GM21528 (cell line): Measurements from ENCODE around the gene JPT2.
"Not testable (repeated sequence)": the region's sequence is repeated elsewhere in the genome, so short reads cannot be mapped to it uniquely, and the experiment has no call there.

Experiments used
- ATAC-seq: cut with Tn5 transposase; IDR thresholded peaks from one replicate; pipeline ENCODE4 v1.9.1; 2021; ENCODE audit warnings: mild to moderate bottlenecking, moderate library complexity; ENCODE audit not compliant: unreplicated experiment, low FRiP score

The JPT2 gene

GRCh38 chr16:1727651-1728624 lies 49.9 kb downstream of the JPT2 start:
- no peak for ATAC-seq

- ATAC-seq, result no peak
Observed at GRCh38 chr16:1729026-1729425, 50.9 kb downstream of the JPT2 start.

- no peak for ATAC-seq
Observed at GRCh38 chr16:1729445-1729844, 51.4 kb downstream of the JPT2 start.

- ATAC-seq, result no peak
Observed at GRCh38 chr16:1731073-1731472, 53.0 kb downstream of the JPT2 start.

- ATAC-seq, result no peak
Observed at GRCh38 chr16:1731603-1732002, 53.5 kb downstream of the JPT2 start.

GRCh38 chr16:1732071-1732470 lies 54.0 kb downstream of the JPT2 start:
- no peak for ATAC-seq

- ATAC-seq, result not testable (repeated sequence)
Observed at GRCh38 chr16:1732551-1732987, 54.5 kb downstream of the JPT2 start.

- ATAC-seq, result no peak
Observed at GRCh38 chr16:1734123-1734522, 56.0 kb downstream of the JPT2 start.

- no peak for ATAC-seq
Observed at GRCh38 chr16:1734816-1735215, 56.7 kb downstream of the JPT2 start.

- no peak for ATAC-seq
Observed at GRCh38 chr16:1740234-1740633, 62.2 kb downstream of the JPT2 start.

GRCh38 chr16:1740781-1741490 lies 62.9 kb downstream of the JPT2 start:
- no peak for ATAC-seq

- no peak for ATAC-seq
Observed at GRCh38 chr16:1741553-1742165, 63.6 kb downstream of the JPT2 start.

GRCh38 chr16:1743376-1744337 lies 65.6 kb downstream of the JPT2 start:
- no peak for ATAC-seq

- no peak for ATAC-seq
Observed at GRCh38 chr16:1744338-1744840, 66.3 kb downstream of the JPT2 start.

- no peak for ATAC-seq
Observed at GRCh38 chr16:1745181-1745899, 67.3 kb downstream of the JPT2 start.

GRCh38 chr16:1745900-1746692 lies 68.0 kb downstream of the JPT2 start:
- no peak for ATAC-seq

GRCh38 chr16:1746693-1747195 lies 68.7 kb downstream of the JPT2 start:
- ATAC-seq, result no peak

GRCh38 chr16:1747934-1748333 lies 69.9 kb downstream of the JPT2 start:
- ATAC-seq, result no peak
